Measurements from ENCODE around the gene WDR5.

The WDR5 gene

GRCh38 chr9:134153450-134153849 is 17.6 kb downstream of the WDR5 start:
- DNase-seq (ENCODE audit: low read depth): no peak
- TF ChIP-seq CTCF (IDR thresholded peaks at IDR 0.05; ENCODE audit: low read length, missing control alignments): no peak
- no peak overlapping the region for H3K4me3 ChIP-seq (replicated peaks; ENCODE audit: low read depth, low read length)

DNA sequence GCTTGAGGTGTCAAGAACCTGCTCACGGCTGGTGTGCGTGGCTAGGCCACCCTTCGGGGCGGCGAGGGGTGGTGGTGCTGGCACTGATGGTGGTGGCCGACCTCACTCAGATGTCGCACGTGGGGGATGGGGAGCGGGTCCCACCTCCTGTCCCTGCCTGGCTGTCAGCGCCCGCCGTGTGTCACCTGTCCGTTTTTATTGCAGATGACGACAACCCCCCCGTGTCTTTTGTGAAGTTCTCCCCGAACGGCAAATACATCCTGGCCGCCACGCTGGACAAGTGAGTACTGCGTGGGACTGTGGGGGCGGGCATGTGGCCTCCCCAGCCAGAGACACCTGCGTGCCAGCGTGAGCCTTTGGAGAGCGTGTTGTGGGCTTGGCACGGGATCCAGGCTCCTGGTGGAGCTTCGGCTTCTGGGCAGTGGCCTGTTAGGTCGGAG is 18.4 kb downstream of the WDR5 start:
- TF ChIP-seq CTCF (IDR thresholded peaks at IDR 0.05; ENCODE audit: low read length, missing control alignments): no peak
- DNase-seq (ENCODE audit: low read depth): no peak
- H3K4me3 ChIP-seq (replicated peaks; ENCODE audit: low read depth, low read length): no peak overlapping the region

GRCh38 chr9:134155812-134156377 is 20.0 kb downstream of the WDR5 start:
- no peak overlapping the region for H3K4me3 ChIP-seq (replicated peaks; ENCODE audit: low read depth, low read length)
- no peak for TF ChIP-seq CTCF (IDR thresholded peaks at IDR 0.05; ENCODE audit: low read length, missing control alignments)
- no peak for DNase-seq (ENCODE audit: low read depth)

DNA sequence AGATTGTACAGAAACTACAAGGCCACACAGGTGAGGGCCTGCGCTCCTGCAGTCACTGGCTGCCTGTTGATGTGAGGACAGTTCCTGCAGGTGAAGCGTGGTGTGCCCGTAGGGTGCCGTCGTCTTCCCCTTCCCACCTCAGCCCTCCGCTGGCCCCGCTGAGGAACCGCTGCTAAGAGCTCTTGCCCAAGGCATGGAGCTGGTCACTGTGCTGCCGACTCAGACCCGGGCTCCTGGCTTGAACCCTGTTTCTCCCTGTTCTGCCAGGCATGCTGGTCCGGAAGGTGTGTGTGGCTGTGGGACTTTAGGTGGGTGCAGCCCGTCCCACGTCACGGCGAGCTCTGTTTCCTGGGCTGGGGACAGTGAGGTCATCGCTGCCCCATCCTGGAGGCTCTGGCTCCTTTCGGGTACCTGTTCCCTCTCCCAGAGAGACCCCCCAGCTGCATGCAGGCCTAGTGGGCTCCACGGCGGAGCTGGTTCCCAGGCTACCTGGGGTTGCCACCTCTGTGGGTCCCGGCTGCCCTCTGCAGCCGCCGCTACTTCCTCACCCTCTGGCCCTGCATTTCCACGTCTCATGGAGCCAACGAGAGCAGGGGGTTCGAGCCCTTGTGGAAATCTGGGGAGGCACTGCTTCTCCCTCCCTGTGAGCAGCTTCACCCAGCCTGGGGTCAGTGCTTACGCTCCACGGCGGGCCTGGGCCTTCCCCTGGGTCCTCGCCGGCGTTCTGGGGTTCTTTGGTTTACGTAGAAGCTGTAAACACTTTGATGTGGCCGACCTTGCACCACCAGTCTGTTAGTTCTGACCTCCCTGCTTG is 20.9 kb downstream of the WDR5 start:
- no peak for TF ChIP-seq CTCF (IDR thresholded peaks at IDR 0.05; ENCODE audit: low read length, missing control alignments)
- no peak overlapping the region for H3K4me3 ChIP-seq (replicated peaks; ENCODE audit: low read depth, low read length)
- no peak for DNase-seq (ENCODE audit: low read depth)

- no peak for DNase-seq (ENCODE audit: low read depth)
- TF ChIP-seq CTCF (IDR thresholded peaks at IDR 0.05; ENCODE audit: low read length, missing control alignments): no peak
- no peak overlapping the region for H3K4me3 ChIP-seq (replicated peaks; ENCODE audit: low read depth, low read length)
Measured at GRCh38 chr9:134157378-134157885, 21.6 kb downstream of the WDR5 start.

DNA sequence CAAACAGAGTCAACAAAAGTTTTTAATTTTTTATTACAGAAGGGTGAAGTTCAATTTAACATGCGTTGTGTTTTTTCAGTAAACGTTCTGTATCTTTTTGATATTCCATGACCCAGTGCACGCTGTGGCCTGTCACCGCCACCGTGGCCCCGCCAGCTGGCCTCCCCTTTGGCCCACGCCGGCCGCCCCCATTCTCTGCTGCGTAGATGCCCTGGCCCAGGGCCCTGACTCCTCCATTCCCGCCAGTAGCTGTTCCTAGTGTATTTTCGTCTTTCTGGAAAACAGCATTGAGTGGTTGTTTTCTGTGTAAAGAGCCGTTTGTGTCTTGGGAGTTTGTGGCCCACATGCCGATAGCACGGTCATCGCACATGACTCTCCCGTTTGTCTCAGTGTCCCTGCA is 22.4 kb downstream of the WDR5 start:
- DNase-seq (ENCODE audit: low read depth): no peak
- TF ChIP-seq CTCF (IDR thresholded peaks at IDR 0.05; ENCODE audit: low read length, missing control alignments): no peak
- no peak overlapping the region for H3K4me3 ChIP-seq (replicated peaks; ENCODE audit: low read depth, low read length)
